Measurements from ENCODE around the gene COPZ2.
"Not testable (repeated sequence)": the region's sequence is repeated elsewhere in the genome, so short reads cannot be mapped to it uniquely, and the experiment has no call there.

The COPZ2 gene

DNA sequence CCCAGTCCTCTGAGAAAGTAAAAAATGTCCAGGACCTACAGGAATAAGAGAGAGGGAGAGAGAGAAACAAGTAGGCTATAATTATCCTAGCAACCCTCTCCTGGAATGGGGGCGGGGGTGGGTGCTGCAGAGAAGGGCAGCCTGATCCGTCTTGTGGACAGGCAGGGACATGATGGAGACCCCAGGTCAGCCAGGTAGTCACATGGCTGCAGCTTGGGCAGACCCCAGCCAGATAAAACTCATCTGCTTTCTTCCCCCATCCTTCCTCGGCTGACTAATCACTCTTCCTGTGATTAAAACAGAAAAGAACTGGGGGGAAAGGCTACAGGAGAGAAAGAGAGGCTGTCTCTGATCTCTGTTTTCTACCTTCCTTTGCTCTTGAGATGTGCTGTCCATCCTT, 32.6 kb downstream of the COPZ2 start:
- DNase-seq (ENCODE audit: low spot score): no peak

DNA sequence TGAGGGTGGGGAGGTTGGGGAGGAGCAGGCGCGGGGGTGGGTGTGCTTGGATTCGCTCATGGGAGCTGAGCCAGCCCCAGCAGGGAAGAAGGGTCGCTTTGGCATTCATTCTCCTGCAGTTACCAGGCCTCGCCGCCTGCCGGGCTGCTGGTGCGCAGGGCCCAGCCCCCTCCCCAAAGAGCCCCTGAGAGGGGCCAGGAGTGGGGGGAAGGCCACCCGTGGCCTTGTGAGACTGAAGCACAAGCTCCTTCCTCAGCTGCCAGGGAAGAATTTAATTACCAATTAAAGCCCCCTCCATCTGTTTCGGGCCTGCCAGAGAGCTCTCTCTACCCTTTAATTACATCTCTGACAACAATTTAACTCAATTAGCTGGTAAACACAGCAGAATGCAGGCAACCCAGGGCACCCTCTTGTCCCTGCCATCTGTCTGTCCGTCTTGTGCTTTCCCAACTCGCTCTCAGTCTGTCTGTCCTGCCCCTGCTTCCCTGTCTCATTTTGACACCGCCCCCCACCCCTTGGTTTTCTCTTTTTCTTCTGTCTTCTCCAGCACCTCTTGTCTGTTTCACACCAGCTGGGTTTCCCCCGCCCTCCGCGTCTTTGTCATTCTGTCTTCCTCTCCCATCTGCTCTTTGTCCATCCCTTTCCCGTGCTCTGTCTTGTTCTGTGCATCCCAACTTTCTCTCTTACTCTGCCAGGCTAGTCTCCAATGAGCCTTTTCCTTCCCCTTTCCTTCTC, 34.0 kb downstream of the COPZ2 start:
- no peak for DNase-seq (ENCODE audit: low spot score)

DNA sequence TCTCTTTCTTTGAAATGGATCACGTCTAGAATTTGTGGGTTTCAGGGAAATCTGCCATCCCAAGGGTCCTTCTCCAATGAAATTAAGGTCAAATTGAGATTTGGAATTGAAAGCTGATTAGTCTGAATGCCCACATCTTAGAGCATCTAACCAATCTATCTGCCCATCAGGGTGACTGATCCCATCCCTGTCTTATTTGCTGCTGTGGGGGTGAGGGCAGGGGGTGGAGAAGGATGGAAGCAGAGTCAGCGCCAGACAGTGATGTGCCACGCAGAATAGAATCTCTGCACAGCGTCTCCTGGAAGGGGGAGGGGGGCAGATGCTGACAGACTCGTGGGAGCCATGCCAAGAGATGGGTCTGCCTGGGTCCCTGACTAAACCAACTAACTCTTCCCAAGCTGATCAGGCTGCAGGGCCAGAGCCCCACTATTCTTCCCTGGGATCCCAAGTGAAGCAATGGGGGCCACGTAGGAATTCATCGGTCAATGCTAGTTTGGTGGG, 34.6 kb downstream of the COPZ2 start:
- no peak for DNase-seq (ENCODE audit: low spot score)

DNA sequence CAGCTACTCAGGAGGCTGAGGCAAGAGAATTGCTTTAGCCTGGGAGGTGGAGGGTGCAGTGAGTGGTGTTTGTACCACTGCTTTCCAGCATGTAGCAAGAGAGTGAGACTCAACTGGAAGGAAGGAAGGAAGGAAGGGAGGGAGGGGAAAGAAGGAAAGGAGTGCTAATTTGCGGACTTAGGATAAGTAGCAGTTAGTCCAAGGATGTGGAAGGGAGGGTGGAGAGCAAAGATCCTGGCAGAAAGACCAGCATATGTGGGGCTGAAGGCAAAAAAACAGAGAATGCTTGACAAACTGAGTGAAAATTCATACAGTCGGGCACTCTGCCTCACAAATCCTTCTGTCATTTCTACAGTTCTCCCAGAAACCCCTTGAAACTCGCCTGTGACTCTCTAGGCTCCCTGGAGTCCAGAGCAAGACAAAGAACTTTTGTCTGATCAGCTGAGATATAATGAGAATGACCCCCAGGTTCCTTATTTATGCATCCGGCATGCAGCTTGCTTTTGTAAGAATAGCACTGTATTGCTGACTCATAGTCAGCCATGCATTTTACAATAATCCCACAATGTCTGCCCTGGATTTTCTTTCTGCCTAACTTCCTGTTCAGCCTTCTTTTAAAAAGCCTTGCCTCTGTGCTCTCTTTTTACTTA, 35.2 kb downstream of the COPZ2 start:
- no peak for DNase-seq (ENCODE audit: low spot score)

DNA sequence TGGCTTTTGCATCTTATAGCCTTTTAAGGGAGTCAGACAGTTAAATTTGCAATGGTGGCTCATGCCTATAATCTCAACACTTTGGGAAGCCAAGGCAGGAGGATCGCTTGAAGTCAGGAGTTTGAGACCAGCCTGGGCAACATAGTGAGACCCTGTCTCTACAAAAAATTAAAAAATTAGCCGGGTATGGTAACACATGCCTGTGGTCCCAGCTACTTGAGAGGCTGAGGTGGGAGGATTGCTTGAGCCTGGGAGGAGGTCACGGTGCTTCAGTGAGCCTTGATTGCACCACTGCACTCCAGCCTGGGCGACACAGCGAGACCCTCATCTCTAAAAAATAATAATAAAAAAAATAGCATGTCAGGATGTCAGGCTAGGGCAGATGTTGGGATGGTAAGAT, 35.9 kb downstream of the COPZ2 start:
- DNase-seq (ENCODE audit: low spot score): not testable (repeated sequence)

DNA sequence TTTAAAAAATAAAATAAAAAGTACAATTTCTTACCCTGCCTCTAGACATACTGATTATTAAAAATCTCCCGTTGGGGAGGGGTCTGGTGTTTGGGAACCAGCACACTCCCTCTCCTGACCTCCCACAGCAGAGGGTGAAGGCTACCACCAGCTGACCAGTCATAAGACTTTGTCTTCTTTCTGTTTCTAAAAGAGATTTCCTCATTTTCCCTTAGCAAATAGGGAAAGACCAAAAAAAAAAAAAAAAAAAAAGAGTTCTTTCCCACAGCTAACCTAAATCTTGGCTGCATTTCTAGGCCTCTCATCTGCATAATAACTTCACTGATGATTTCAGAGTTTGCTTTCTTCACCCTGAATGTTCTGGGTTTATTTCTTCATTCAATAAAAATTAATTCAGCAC, 36.4 kb downstream of the COPZ2 start:
- DNase-seq (ENCODE audit: low spot score): no peak

DNA sequence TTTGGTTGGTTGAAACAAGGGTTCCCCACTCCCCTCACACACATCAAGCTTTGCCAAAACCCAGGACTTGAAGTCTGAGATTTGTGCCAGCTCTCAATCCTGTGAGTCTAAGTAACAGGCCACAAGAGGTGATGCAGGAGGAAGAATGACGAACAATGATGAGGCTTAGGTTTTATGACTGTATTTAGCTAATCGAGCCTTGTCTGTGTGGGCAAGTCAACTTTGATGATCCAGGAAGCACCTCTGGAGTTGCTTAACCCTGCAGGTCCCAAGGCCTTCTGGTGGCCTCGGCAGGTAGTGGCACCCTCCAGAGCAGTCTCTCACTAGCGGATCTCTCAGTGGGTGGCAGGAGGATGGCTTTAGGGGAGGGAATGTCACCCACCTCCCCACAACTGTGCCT, 38.0 kb downstream of the COPZ2 start:
- DNase-seq (ENCODE audit: low spot score): no peak

DNA sequence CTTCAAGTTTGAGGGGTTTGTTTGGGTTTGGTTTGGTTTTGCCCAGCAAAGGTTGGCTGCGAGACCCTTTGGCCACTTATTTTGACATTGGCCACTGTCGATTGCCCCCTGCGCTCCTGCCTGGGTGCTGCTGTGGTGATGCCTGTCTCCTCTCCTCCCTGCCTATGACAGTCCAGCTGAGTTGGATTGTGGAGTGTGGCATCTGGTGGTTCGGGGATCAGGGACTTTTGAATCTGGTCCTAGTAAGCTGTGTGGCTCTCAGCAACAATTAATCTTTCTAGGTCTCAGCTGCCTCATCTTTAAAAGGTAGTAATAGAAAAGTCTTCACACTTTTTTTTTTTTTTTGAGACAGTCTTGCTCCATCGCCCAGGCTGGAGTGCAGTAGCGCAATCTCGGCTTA, 39.6 kb downstream of the COPZ2 start:
- DNase-seq (ENCODE audit: low spot score): no peak

DNA sequence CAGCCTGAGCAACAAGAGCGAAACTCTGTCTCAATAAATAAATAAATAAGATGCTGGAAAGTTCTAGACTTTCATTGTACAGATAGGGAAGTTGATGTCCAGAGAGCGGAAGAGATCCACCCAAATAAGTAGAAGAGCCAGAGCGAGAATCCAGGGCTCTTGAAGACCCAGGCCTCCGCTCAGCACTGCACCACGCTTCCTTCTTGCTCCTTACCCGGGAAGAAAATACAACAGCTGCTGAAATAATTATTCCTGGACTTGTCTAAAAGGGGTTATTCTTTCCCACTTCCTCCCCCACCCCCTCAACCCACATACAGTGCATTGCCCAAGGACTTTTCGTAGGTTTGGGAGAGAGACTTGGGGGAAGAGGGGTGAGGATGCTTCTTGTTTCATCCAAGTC, 40.0 kb downstream of the COPZ2 start:
- no peak for DNase-seq (ENCODE audit: low spot score)

DNA sequence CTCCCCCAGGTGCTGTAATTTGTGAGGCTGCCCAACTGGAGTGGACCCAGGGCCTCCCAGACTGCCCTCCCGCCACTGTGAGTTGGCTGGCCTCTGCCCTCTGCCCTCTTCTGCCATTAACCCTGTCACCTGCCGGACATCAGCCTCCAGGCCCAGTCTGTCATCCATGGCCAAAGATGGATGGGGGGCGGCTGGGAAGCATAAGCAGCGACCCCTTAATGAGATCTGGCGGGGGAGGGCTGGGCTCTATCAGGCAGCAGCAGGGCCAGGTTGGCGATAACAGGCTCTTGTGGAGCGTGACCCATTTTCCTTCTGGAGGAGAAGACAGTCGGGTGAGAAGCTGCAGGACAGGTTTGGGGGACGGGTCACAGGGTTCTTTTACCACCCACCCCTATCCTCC, 41.4 kb downstream of the COPZ2 start:
- no peak for DNase-seq (ENCODE audit: low spot score)

DNA sequence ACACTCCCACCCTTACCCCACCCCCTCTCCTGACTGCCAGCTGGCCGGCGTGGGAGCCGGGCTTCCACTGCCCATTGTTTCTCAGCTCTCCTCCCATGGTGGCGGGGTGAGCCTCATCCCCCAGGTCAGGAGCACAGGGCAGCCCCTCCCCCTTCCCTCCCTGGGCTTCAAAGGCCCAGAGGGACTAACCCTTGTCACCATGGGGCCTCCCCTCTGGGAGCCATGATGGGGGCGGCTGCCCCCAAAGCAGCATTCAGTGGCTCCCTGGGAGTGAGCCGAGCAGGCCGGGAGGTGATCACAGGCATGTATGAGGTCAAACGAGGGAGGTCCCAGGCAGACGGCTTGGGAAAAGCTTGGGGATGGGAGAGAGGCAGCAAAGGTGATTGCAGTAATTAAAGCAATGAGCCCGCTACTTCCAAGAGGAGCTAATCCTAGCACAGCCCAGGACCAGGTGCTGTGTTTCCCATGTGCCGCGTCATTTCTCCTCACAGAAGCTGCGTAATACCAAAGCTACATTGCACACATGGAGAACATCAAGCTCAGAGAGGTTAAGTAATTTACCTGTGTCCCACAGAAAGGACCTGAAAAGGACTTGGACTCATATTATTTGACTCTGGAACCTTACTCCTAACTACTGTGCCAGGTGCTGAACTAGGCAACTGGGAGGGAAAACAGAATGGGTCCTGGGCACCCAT, 42.2 kb downstream of the COPZ2 start:
- no peak for DNase-seq (ENCODE audit: low spot score)

DNA sequence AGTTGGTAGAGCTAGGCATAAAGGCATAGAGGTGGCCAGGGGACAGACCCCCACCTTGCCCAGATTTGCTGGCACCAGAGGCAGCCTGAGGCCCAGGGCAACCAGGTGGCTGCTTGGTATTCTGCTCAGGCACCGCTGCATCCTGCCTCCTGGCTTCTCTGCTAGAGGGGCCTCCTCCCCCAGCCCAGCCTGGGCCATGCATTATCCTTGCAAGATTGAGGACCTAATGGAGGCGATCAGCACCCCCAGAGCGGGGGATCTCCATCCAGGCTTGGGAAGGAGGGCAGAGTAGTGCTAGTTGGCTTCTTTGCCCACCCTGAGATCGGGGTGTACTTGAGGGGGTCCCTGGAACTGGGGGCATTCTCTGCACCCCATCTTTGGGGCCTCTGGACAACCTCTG, 42.9 kb downstream of the COPZ2 start:
- no peak for DNase-seq (ENCODE audit: low spot score)

DNA sequence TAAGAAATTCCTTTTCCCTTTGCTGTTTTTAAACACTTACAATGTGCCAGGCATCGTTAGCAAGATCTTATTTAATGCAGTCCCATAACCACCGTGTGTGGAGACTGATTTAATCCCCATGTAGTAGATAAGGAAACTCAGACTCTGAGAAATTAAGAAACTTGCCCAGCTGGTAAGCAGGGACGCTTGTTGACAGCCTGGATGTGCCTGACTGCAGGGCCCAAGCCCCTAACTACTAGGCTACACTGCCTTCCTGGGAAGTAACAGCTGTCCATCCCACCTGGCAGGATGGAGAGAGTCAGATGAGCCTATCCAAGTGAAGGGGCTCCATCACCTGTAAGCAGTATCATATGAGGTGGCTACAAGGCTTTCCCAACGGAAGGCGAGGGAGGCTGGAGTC, 43.6 kb downstream of the COPZ2 start:
- DNase-seq (ENCODE audit: low spot score): no peak

DNA sequence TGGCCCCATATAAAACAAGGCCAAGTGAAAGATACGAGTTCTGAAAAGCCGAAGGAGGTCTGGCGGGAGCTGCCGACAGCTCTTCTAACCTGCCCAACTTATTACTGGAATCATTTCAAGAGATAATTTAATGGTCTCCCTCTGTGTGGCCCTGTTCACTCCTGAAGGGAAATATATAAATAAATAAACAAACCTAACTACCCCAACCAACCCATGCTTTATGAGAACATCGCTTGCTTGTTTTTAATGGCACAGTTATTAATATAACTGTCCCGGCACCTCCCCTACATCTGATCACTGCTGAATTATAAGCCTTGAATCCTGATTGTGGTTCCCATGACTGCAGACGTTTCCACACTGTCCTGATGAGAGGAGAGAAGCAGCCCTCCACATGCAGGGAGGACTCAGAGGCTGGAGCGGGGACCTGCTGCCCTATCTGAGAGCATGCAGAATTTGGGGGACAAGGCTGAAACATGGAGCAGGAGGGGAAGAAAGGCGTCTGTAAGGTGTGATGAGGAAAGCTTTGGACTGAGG, 44.5 kb downstream of the COPZ2 start:
- DNase-seq (ENCODE audit: low spot score): no peak

DNA sequence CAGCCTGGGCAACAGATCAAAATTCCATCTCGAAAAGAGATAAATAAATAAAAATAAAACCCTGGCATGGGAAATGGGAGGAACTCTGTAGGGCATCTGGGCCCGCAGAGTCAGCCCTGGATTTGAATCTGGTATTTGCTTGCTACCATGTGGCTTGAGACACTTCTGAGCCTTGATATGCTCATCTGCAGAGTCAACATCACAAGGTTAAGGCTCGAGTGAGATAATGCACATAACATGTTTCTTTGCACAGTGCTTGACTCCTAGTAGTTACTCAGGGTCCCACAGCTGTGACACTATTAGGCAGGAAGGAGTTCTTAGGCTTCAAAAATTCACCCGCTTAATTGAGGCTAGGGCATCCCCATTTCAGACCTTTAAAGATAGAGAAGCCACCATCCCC, 45.4 kb downstream of the COPZ2 start:
- DNase-seq (ENCODE audit: low spot score): no peak

DNA sequence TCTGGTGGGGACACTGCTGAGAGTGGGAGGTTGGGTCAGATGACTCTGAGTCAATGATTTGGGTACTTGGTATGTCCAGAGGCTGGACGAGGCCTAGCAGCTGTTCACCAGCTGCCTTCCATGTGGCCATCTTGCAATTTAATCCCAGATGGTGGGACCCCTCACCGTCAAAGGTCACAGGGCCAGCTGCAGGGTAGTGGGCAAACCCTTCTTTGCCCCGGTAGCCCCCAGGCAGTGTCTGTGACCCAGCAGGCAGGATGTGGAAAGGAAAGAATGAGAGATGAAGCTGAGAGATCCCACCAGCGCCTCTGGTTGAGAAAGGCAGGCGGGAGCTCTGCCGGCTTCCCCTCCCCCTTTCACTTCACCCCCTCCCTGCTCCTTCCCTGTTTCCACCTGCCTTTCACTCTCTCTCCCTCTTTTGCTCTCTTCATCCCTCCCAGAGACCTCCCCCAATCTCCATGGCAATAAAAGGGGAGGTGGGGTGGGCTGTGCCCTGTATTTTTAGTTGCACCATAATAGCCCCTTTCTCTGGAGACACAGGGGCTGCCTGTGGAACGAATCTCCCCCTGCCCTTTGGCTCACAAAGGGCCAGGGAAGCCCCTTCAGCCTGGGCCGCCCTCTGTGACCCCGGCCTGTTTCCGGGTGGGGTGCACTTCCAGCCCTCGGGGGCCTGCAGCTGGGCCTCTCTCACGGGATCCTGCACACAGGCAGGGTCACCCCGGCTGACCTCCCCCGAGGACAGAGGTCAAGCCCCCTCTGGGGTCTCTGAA, 46.5 kb downstream of the COPZ2 start:
- no peak for DNase-seq (ENCODE audit: low spot score)

DNA sequence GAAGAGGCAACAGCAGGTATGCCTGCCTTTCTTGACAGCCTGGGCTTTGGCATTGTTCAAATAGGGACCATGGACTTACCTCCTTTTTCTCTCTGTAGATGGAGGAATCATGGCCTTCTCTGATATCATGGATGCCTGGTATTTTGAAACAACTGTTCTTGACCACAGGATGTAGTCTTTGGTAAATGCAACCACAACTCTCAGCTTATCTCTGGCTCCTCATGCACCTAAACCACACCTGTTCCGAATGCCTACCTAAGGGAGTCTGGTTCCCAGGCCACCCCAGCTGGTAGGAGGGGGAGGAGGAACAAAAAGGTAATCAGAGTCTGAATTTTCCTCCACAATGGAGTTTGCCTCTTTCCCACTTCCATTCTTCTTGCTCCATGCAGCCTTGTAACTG, 47.9 kb downstream of the COPZ2 start:
- DNase-seq (ENCODE audit: low spot score): no peak

DNA sequence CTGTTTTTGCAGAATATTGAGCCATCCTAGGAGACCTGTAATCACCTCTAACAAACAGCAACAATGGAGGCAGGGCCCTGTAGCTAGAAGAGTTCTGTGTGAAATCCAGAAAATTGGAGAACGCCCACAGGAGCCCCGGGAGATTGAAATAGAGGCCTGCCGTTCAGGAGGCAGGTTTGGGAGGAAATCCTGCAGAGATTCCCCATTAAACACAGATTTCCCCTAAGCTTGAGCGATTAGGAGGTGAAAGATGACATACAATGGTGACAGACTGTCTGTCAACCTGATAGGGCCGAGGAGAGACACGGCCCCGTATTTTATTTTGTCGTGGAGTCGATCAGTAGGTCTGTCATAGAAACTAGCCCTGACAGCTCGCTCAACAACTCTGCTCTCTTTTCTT, 48.4 kb downstream of the COPZ2 start:
- no peak for DNase-seq (ENCODE audit: low spot score)

DNA sequence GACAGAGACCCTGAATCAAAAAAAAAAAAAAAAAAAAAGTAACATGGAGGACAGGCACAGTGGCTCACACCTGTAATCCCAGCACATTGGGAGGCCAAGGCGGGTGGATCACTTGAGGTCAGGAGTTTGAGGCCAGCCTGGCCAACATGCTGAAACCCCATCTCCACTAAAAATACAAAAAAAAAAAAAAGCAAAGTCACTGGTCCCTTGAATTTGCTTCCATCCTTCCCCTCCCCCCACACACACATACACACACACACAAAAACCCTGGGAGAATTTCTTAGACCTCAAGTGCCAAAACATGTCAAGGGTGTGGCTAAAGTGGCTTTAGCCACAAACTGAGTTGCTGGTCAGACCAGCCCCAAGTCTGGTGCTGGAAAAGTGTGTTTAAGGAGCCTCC, 49.2 kb downstream of the COPZ2 start:
- not testable (repeated sequence) for DNase-seq (ENCODE audit: low spot score)

DNA sequence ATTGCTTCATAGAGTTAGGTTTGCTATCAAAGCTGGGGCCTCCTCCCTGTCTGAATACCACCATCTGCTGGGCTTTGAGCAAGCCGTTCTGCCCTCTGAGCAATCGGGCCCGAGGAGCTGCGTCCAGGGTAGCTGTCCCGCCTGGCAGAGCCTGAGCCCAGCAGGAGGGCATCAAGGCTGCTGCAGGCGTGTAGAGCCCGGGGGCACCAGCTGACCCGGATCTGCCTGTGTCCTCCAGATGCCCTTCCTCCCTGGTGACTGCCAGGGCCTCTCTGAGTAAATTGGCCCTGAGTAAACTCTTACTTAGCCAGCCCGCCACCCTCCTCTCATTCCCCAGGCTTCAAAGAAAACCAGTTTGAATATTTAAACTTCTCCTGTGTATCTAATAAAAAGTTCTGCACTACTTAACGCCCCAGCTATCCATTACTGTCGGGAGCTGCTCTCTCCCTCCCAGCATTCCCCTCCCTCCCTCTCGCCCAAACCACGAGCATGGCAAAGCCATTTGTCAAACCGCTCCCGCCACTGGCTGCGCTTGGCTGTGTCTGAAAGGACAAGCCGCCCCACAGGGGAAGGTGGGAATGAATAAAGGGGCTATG, 50.3 kb downstream of the COPZ2 start:
- no peak for DNase-seq (ENCODE audit: low spot score)

DNA sequence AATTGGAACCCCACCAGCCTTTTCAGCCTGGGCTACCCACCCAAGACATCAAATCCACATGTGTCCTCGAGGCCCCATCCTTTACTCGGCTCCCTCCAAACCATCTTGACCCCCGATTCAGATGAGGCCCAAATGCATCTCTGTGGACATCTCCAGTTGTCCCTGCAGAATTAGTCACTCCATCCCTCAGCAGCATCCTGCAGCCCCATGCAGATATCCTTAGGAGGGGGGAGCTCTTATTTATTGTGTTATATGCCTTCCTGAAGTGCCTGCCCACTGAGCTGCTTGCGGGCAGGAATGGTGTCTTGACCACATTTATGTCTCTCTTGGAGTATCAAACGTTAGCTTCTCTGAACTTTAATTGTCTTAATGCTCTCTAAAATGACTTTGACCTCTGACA, 51.1 kb downstream of the COPZ2 start:
- no peak for DNase-seq (ENCODE audit: low spot score)

All from hematopoietic multipotent progenitor cell treated with erythropoietin and hydrocortisone succinate and interleukin-3 and kit ligand, for 17 days (in vitro differentiated cells).